Testis (tissue), 2 donors: ENCODE measurements around the gene ELF5.

Experiments used
- CTCF ChIP-seq, 3 experiments: fragments of 450-650 bp in 2 of 3; fragments of 200-600 bp in 1 of 3; sonication (generic) in 1 of 3; IDR thresholded peaks; one replicate each; pipeline ENCODE4 v1.5.1; 2016 to 2019; ENCODE audit warnings: antibody characterized with exemption in 3 of 3, mild to moderate bottlenecking in 2 of 3, moderate library complexity in 1 of 3
- POLR2A ChIP-seq: fragments of 450-650 bp; IDR thresholded peaks from one replicate; pipeline ENCODE4 v1.6.1; 2017; ENCODE audit warnings: antibody characterized with exemption, mild to moderate bottlenecking, moderate library complexity

- TF ChIP-seq CTCF (IDR thresholded peaks at IDR 0.05) (no peak), POLR2A (no peak)
Observed at GRCh38 chr11:34510673-34511072, 2.9 kb downstream of the ELF5 start.
